Endothelial cell of umbilical vein (primary cell): ENCODE data around the gene EXOC7.

Source experiments
- CTCF ChIP-seq, 2 donors: IDR thresholded peaks; 1 replicate in 1 of 2; 2 replicates in 1 of 2; pipeline ENCODE4 v1.5.1; 2011; ENCODE audit warnings: low read length in 2 of 2, mild to moderate bottlenecking in 2 of 2, moderate library complexity in 2 of 2, control low read depth in 1 of 2, inconsistent platforms in 1 of 2, low read depth in 1 of 2; ENCODE audit not compliant: insufficient read depth in 1 of 2; ENCODE audit errors: extremely low read depth in 1 of 2
- POLR2AphosphoS5 ChIP-seq: IDR thresholded peaks from 2 replicates; pipeline ENCODE4 v1.6.1; 2012; ENCODE audit warnings: low read depth, mild to moderate bottlenecking, control low read depth, low read length, moderate library complexity; ENCODE audit not compliant: insufficient read depth

- no peak for TF ChIP-seq CTCF (IDR thresholded peaks at IDR 0.05; ENCODE audit: extremely low read depth in 1 of 2, insufficient read depth in 1 of 2, low read depth in 1 of 2, low read length in 2 of 2)
- TF ChIP-seq POLR2AphosphoS5 = no peak
These were observed 14.6 kb downstream of the EXOC7 start for GRCh38 chr17:76088868-76089576.
